MM.1S (cell line): ENCODE measurements around the gene CADM2.
"Not testable (repeated sequence)": the region's sequence is repeated elsewhere in the genome, so short reads cannot be mapped to it uniquely, and the experiment has no call there.

Experiments used
- CTCF ChIP-seq: fragments of 300-600 bp; sonication (generic); IDR thresholded peaks from 2 replicates; pipeline ENCODE4 v1.5.1; 2016; ENCODE audit warnings: antibody characterized with exemption, low read length, mixed read lengths
- EZH2 ChIP-seq: fragments of 300-600 bp; sonication (generic); optimal IDR thresholded peaks from 2 replicates; pipeline ENCODE3; 2017; ENCODE audit warnings: low read depth, mild to moderate bottlenecking, antibody characterized with exemption, low read length, mixed read lengths
- EZH2phosphoT487 ChIP-seq: fragments of 300-600 bp; sonication (generic); IDR thresholded peaks from 2 replicates; pipeline ENCODE4 v1.6.1; 2018; ENCODE audit warnings: antibody characterized with exemption, low read length

GRCh38 chr3:85504129-85504784, 545.5 kb downstream of the CADM2 start:
- TF ChIP-seq CTCF, EZH2, EZH2phosphoT487: not testable (repeated sequence)
